Activated effector memory CD4-positive, alpha-beta T cell treated with anti-CD3 and anti-CD28 coated beads, Interleukin-2, amount 50 U/mL, for 16 hours (primary cell): ENCODE data around the gene SPTA1.
"Not testable (repeated sequence)": the region's sequence is repeated elsewhere in the genome, so short reads cannot be mapped to it uniquely, and the experiment has no call there.

Experiments used
- DNase-seq: peaks from one replicate; pipeline ENCODE4 v3.0.0-alpha.2; 2020

SPTA1 gene

DNA sequence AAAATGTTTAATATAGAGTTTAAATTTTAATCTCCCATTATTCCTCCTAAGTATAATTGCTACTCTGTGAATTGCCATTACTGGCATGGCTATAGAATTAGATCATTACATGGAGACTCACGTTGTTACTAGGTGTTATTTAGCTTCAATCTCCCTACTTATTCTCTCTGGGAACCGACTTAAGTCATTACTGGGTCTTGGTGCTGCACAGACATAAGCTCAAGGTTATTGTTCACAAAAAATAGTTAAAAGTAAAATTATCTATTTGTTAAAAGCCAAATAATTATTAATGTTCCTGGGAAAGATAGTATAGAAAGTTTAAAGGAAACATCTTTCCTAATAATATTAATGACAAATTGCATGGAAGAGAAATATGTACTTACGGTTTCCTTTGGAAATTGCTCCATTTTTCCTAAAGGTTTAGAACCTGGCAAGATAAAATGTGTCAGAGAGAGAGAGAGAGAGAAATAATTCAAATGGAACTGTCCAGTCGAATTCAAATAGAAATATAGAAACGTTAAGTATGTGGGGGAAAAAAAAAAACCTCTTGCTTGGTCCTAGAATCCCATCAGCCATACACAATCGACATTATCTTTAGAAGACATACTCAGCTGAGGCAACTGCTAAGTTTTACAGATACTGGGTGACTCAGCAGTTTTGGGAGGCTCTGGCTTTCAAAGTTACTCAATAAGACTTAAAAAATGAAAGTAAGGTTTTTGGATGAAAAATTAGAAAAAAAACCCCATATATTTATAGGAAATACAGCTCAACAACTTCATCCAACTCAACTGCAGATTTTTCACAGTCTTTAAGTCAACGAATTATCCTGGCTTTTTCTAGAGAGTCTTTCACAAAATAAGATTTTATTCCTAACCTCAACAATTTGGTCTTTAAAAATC is at the start of gene SPTA1:
Gene SPTA1 (minus strand): TSS at position 605 of the 899 bp plus-strand sequence. CDS start 198 bp downstream, at position 407.
- DNase-seq, result no peak

GRCh38 chr1:158735848-158736247 is 49.3 kb upstream of the SPTA1 start:
- no peak for DNase-seq

DNA sequence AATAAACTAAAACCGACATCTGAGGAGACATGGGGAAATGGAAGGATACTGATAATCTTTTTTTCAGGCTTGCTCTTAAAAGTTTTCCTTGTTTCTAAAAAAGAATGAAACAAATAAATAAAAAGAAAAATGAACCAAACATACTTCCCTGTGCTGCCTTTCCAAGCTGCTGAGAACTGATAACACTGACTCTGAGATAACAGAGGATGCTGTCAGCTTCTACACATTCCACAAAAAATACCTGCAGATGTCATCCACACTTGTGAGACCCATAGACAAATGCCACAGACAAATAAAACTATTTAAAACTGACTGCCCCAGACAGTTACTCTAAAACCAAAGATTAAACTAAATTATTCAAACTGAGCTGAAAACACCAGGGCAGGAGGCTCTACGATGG is 46.0 kb upstream of the SPTA1 start:
- DNase-seq, result no peak

DNA sequence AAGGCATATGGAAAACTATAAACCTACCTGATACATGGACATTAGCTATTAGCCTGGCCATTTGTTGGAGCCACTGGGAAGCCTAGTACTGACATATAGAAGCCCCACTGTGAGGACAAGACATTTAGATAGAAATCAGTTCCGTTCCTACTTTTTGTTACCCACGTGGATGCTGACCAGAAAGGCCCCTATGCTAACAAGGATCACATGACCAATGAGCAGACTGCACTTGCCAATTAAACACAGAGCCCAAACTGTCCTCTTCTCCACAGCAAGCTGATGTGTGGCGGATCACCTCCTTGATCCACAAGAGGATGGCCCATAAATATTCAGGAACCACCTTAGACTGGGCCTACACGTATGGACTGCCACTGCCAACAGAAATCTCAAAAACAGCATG is 45.2 kb upstream of the SPTA1 start:
- no peak for DNase-seq

GRCh38 chr1:158730453-158730852 is 43.9 kb upstream of the SPTA1 start:
- DNase-seq, result no peak

DNA sequence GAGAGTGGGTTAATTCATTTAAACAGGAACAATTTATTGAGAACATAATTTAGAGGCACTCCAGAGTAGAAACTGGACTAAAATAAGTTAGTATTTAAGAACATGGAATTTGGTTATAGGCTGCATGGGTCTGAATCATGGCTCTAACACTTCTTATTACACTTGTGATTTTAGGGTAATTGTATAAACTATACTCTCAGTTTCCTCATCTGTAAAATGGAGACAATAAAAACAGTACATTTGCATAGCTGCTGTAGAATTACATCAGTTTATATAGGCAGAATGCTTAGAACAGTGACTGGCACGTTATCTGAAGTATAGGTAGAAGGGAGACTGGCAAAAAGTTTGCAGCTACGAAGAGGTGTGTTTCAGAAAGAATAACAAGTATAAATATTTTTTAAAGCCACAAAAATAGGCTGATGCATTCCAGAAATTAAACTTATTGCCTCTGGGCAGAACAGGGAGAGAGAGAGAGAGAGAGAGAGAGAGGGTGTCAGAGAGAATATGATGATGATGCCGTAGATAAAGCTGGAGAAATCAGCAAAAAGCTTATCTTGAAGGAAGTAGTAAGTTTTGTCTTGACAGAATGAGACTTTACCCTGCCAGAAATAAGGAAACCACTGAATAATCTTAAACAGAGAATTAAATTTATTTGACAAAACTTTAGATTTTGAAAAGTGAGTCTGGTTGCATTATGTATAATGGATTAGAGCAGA is 42.2 kb upstream of the SPTA1 start:
- no peak for DNase-seq

DNA sequence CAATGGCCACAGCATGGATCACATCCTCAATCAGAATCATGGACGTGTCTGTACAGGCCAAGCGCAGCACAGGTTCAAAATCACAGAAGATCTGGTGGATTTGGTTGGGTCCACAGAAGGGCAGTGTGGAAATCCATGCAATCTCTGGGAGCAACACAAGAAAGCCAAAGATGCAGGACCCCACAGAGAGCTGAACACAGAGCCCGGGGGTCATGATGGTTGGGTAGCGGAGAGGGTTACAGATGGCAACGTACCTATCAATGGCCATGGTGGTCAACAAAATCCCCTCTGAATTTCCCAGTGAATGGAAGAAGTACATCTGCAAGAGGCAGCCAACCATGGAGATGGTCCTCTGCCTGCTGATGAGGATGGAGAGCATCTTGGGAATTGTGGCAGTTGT is 37.9 kb upstream of the SPTA1 start:
- DNase-seq, result no peak

DNA sequence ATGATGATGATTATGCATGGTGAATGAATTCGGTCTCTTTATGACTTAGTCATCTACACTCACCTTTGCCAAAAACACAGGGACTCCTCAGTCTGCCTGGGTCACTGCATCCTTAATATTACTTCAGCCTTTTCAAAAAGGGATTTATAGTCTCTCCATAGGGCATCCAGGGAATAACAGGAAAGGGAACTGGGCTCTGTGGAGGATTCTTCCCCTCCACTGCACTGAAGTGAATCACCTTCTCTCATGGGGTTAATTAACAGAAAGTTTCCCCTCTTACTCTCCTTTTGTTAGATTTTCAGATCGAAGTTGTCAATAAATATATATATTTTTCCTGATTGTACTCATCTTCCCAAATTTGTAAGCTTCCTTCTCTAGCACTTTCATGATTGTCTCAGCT is 34.1 kb upstream of the SPTA1 start, which contains the start of gene OR6K3:
Gene OR6K3 (minus strand): TSS at position 101 of the 400 bp plus-strand sequence. CDS start 2,605 bp downstream, outside the sequence.
- DNase-seq, result no peak

DNA sequence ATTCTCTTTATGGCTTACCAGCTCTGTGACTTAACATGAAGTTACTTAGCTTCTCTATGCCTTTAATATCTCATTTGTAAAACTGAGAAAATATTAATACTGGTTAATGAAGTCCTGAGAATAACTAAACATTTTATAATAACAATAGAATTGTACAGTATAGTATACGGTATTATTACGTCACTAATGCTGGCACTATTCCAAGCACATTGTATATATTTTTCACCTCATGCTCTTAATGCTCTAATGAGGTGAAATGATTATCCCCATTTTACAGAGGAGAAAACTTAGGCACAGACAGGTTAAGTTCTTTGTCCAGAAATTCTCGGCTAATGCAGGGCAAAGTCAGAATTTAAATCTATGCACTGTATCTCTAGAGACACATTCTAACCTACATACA is 33.1 kb upstream of the SPTA1 start:
- no peak for DNase-seq

GRCh38 chr1:158717344-158717743 is 30.8 kb upstream of the SPTA1 start:
- DNase-seq, result no peak

DNA sequence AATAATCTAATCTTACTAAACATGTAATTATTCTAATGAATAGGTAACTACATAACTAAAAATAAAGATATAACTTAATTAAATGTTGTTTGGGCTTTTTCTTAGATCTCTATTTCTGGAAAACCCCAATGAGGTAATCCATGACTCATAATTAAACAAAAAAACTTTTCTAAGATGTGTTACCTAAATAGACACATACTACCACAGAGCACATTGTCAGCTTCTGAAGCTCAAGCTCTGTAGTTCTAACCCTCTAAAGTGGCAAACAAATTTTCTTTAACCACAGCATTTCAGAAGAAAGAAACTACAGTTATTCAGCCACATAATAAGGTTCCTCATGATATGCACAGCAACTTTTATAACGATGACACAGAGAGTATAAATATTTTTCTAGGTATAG is 29.8 kb upstream of the SPTA1 start:
- DNase-seq, result no peak

DNA sequence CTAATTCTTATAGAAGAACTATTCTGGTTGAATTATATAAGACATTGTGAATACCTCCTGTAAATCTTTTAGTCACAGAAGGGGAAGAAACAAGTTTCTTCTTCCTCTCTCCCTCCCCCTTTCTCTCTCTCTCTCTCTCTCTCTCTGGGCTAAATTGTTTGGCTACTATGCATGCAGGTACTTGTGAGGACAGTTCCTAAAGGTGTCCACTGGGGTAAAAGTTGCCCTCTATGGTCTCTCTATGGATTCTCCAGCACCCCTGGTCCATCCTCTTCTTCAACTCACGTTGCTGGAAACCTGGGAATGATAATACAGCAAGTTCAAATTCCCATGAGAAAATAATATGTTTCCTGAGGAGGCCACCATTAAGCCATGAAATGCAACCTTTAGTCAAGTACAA is 28.2 kb upstream of the SPTA1 start:
- no peak for DNase-seq

DNA sequence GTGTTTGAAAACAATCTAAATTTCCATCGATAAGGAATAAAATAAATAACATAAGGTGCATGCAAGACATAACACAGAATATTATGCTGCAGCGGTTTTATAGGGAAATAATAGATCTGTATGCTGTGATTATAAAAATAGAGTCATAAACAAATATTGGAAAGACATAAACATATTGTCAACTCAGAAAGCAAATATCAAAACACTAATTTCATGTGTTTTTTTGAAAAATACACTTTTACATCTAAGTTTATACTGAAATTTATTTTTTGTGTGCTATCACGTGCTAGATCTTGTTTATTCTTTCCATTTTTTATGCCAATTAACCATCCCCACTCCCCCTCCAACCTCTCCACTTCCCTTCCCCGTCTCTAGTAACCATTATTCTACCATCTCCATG is 24.6 kb upstream of the SPTA1 start:
- no peak for DNase-seq

- no peak for DNase-seq
These were observed 19.6 kb upstream of the SPTA1 start for GRCh38 chr1:158706096-158706495.

- no peak for DNase-seq
These were observed 14.0 kb upstream of the SPTA1 start, which contains the start of gene OR6K2 for GRCh38 chr1:158700552-158700951. Gene OR6K2, minus strand, starts transcription at chr1:158700652. Its CDS starts 0 bp downstream, at chr1:158700652.

DNA sequence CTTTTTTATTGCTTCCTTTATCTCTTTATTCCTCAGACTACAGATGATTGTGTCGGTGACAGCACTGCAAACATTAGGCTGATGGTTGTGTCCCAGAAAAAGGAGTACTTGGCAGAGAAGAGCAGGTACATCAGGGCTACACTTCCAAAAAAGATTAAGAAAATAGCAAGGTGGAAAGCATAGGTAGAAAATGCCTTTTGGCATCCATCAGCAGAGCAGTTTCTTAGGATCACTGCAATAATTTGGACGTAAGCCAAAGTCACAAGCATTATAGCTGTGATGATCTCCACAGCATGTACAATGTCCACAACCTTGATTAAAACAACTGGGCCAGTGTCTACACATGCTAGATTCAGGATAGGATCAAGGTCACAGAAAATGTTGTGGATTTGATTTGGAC is 8.1 kb upstream of the SPTA1 start:
- no peak for DNase-seq

- DNase-seq, result no peak
These were observed 5.8 kb upstream of the SPTA1 start for GRCh38 chr1:158692356-158692755.

DNA sequence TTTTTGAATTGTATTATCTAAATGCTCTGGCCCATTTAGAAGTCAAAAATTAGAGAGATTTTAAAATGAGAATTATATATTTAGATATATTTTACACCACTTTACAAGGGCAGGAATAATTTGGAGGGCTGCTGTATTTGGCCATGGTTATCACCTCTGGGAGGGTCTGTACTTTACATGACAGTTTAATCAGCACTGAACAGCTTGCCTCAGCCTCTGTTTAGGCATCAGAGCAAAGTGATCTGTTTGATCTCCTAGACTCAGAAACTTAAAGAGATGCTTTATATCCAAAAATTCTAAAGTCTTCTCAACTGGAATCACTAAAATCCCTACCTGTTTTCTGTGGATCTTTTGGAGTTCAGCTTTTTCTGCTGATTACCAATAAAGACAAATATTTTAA is 5.4 kb upstream of the SPTA1 start:
- no peak for DNase-seq

DNA sequence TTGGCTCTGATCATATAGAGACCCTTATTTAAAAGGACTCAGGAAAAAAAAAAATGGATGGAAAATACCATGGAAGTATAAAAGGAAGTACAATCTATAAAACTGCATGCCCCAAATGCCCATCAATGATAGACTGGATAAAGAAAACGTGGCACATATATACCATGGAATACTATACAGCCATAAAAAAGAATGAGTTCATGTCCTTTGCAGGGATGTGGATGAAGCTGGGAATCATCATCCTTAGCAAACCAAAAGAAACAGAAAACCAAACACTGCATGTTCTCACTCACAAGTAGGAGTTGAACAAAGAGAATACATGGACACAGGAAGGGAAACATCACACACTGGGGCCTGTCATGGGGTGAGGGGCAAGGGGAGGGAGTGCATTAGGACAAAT is 4.6 kb upstream of the SPTA1 start:
- not testable (repeated sequence) for DNase-seq

GRCh38 chr1:158689875-158690274 is 3.4 kb upstream of the SPTA1 start:
- no peak for DNase-seq

GRCh38 chr1:158689110-158689509 is 2.6 kb upstream of the SPTA1 start:
- DNase-seq, result no peak

DNA sequence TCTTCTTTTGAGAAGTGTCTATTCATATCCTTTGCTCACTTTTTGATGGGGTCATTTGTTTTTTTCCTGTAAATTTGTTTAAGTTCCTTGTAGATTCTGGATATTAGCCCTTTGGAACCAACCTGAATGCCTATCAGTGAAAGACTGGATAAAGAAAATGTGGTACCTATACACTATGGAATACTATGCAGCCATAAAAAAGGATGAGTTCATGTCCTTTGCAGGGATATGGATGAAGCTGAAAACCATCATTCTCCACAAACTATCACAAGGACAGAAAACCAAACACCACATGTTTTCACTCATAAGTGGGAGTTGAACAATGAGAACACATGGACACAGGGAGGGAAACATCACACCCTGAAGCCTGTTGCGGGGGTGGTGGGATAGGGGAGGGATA is 1.8 kb upstream of the SPTA1 start:
- DNase-seq, result not testable (repeated sequence)

GRCh38 chr1:158687037-158687436 is 522 bp upstream of the SPTA1 start:
- no peak for DNase-seq

GRCh38 chr1:158685085-158685484 is 1.4 kb downstream of the SPTA1 start:
- no peak for DNase-seq
